Brain microvascular endothelial cell (primary cell): ENCODE data around the gene VSIG8.

Experiments
- DNase-seq: peaks from one replicate; pipeline ENCODE4 v3.0.0-alpha.2; 2020
- H3K27ac ChIP-seq: fragments of 250-450 bp; sonication (Bioruptor Pico); 2 replicates; pipeline ENCODE4 v1.5.1; 2020; ENCODE audit warnings: mild to moderate bottlenecking, moderate library complexity
- H3K27me3 ChIP-seq: fragments of 250-450 bp; sonication (Bioruptor Pico); replicated peaks from 2 replicates; pipeline ENCODE4 v1.5.1; 2020; ENCODE audit warnings: mild to moderate bottlenecking
- H3K36me3 ChIP-seq: fragments of 250-450 bp; sonication (Bioruptor Pico); replicated peaks from 2 replicates; pipeline ENCODE4 v1.5.1; 2020; ENCODE audit warnings: mild to moderate bottlenecking
- H3K4me3 ChIP-seq: 2 replicates; pipeline ENCODE4 v1.5.1; 2011; ENCODE audit warnings: low read depth, mild to moderate bottlenecking, control low read depth, low read length, moderate library complexity
- in situ Hi-C: cut with HindIII; loops from 2 replicates; pipeline ENCODE4 v1.10.0; 2017; ENCODE audit warnings: low sequenced_read_pairs, low pct_ligation_motif_present
- TF ChIP-seq, protein P1 (sequence below): IDR thresholded peaks from 2 replicates; pipeline ENCODE4 v1.5.1; 2011; ENCODE audit warnings: low read depth, mild to moderate bottlenecking, moderate library complexity, low read length, control low read depth, inconsistent platforms; ENCODE audit errors: missing control alignments

The VSIG8 gene

DNA sequence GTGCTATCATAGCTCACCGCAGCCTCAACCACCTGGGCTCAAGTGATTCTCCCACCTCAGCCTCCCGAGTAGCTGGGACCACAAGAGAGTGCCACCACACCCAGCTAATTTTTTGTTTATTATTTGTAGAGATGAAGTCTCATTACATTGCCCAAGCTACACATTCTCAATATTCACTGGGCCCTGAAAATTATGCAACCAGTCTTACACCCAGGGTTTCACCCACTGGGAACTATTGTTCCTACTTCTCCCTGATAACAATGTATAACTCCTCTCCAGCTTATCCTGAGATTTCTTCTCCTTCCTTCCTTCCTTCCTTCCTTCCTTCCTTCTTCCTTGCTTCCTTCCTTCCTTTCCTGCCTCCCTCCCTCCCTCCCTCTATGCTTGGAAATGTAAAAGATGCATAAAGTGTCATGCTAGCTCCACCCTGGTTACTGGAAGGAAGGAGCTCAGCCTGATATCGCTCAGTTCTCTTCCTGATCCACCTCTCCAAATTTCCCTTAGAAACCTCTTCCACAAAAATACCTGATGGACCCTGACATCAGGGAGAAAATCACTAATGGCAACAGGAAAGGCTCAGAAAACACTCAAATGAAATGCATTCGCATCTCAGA, 11.2 kb upstream of the VSIG8 start:
- in situ Hi-C loops, result no loop called here
- H3K27me3 ChIP-seq, result no peaks in the 10 kb centered on the region
- no peaks in the 10 kb centered on the region for H3K36me3 ChIP-seq
- DNase-seq, result no peak
- H3K27ac ChIP-seq, result no peak overlapping the region
- no peak overlapping the region for H3K4me3 ChIP-seq
- TF ChIP-seq, protein P1, sequence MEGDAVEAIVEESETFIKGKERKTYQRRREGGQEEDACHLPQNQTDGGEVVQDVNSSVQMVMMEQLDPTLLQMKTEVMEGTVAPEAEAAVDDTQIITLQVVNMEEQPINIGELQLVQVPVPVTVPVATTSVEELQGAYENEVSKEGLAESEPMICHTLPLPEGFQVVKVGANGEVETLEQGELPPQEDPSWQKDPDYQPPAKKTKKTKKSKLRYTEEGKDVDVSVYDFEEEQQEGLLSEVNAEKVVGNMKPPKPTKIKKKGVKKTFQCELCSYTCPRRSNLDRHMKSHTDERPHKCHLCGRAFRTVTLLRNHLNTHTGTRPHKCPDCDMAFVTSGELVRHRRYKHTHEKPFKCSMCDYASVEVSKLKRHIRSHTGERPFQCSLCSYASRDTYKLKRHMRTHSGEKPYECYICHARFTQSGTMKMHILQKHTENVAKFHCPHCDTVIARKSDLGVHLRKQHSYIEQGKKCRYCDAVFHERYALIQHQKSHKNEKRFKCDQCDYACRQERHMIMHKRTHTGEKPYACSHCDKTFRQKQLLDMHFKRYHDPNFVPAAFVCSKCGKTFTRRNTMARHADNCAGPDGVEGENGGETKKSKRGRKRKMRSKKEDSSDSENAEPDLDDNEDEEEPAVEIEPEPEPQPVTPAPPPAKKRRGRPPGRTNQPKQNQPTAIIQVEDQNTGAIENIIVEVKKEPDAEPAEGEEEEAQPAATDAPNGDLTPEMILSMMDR, result no peak

DNA sequence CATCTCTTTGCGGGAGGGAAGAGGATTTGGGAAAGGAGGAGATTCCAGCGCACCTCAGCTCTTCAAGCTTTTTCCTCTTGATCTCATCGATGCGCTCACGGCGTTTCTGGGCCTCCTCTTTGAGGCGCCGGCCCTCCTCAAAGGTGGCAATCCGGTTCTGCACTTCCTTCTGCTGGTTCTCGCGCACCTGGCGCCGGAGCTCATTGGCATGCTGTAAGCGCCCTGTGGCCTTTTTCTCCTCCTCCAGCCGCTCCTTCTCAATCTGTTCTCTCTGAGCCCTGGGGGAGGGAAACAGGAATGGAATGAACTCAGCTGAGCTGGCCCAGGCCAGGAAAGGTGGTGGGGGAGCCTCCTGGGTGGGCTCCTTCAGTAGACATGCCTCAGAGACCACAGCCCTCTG, 10.4 kb upstream of the VSIG8 start:
- H3K4me3 ChIP-seq, result no peak overlapping the region
- TF ChIP-seq, protein P1, result no peak
- in situ Hi-C loops, result no loop called here
- H3K27ac ChIP-seq, result no peak overlapping the region
- no peak for DNase-seq
- no peaks in the 10 kb centered on the region for H3K36me3 ChIP-seq
- no peaks in the 10 kb centered on the region for H3K27me3 ChIP-seq

DNA sequence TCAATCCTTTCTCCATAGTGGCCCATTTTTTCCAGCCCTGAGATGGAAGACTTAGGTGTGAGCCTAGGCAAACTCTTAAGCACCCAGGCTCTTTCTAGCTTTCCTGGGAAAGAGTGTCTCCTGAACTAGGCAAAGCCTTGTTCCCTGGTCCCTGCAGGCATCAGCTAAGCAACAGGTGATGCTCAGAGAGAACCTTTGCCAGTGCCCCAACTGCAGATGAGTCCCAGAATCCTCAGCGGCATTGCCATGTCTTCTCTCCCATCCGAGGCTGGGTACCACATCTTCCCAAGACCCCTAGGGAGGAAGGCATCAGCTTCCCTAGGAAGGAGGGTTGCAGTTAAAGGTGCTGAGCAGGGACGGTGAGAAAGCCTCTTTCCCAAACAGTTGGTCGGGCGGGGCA, 8.2 kb upstream of the VSIG8 start:
- no peak overlapping the region for H3K27ac ChIP-seq
- TF ChIP-seq, protein P1, result no peak
- H3K4me3 ChIP-seq, result no peak overlapping the region
- in situ Hi-C loops, result no loop called here
- H3K27me3 ChIP-seq, result no peaks in the 10 kb centered on the region
- no peak for DNase-seq
- no peaks in the 10 kb centered on the region for H3K36me3 ChIP-seq

DNA sequence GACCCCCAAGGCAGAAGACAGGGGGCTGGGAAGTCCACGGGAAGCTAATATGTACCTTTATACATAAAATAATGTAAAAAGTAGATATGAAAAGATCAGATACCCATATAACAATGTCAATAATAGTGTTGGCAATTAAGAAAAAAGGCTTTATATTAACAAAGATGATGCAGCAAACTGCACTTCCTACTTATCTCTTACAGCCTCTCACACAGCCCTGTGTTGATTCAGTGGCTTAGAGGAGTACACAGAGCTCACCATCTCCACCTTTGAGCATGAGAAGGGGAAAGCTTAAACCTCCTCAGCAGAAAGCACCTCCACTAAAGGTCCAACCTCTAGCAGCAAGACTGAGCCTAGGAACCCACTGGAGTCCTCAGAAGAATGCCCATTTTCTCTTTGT, 7.2 kb upstream of the VSIG8 start:
- in situ Hi-C loops, result no loop called here
- DNase-seq, result no peak
- no peaks in the 10 kb centered on the region for H3K27me3 ChIP-seq
- TF ChIP-seq, protein P1, result no peak
- no peak overlapping the region for H3K27ac ChIP-seq
- H3K4me3 ChIP-seq, result no peak overlapping the region
- no peaks in the 10 kb centered on the region for H3K36me3 ChIP-seq

DNA sequence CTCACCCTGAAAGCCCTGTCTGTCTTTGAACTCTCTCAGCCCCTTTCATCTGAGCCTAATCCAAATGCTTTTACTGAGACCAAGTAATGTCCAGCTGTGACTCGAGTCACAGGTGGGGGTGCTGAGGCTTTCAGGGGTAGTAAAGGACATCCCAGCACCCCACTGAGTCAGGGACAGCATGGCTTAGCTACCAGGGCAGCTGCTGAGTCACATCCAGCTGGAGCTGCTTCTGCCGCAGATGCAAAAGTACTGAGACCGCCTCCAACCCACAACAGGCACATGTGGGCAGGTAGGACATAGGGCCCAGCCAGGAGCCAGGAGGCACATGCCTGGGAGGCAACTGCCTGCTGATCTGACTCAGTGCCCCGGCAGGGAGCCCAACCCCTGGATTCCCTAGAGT, 6.7 kb upstream of the VSIG8 start:
- in situ Hi-C loops, result no loop called here
- Histone ChIP-seq H3K27ac (no peak overlapping the region), H3K27me3 (no peaks in the 10 kb centered on the region), H3K4me3 (no peak overlapping the region), H3K36me3 (no peaks in the 10 kb centered on the region)
- DNase-seq, result peak; percentile 64
- TF ChIP-seq, protein P1, result no peak

DNA sequence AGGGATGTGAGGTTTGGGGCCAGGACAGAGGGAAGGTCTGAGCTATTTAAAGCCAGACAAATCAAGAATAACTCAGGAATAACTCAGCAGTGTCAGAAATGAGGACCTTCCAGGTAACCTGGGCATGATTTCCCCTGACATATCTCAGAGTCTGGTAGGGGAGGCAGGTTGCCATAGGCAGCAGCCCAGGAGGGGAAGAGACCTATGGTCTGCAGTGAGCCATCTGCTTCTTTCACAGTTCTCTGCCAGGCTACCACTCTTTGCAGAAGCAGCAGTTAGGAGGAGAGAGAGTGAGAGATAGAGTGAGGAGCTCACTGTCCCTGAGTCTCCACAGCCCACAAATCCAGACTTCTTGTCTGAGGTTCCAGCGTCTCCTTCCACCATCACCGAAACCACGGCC, 6.3 kb upstream of the VSIG8 start:
- H3K27me3 ChIP-seq, result no peaks in the 10 kb centered on the region
- TF ChIP-seq, protein P1, result no peak
- in situ Hi-C loops, result no loop called here
- no peak overlapping the region for H3K4me3 ChIP-seq
- no peaks in the 10 kb centered on the region for H3K36me3 ChIP-seq
- DNase-seq, result no peak
- no peak overlapping the region for H3K27ac ChIP-seq
